HG03558 (cell line): Measurements from ENCODE around the gene SYNDIG1.

ENCODE experiments used
- ATAC-seq: cut with Tn5 transposase; IDR thresholded peaks from one replicate; pipeline ENCODE4 v1.9.1; 2021; ENCODE audit warnings: moderate number of reproducible peaks; ENCODE audit not compliant: unreplicated experiment; ENCODE audit errors: extremely low read depth

Gene SYNDIG1

DNA sequence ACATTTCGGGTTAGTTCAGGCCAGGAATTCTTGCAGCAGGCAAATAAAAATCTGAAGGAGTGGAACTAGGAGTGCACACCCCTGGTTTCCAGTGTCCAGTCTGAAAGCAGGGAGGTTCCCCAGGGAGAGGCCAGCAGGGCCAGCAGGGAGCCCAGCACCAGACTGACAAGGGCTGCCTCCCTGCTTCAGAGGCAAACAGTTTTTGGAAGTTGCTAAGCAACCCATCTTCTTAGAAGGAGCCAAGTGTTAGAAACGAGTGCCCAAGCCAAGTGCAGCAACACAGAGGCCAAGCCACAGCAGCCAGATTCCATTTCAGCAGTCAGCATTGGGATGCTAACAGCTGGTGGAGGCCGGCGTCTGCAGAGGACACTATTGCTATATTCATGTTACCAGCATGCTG lies 179.1 kb downstream of the SYNDIG1 start:
- no peak for ATAC-seq

DNA sequence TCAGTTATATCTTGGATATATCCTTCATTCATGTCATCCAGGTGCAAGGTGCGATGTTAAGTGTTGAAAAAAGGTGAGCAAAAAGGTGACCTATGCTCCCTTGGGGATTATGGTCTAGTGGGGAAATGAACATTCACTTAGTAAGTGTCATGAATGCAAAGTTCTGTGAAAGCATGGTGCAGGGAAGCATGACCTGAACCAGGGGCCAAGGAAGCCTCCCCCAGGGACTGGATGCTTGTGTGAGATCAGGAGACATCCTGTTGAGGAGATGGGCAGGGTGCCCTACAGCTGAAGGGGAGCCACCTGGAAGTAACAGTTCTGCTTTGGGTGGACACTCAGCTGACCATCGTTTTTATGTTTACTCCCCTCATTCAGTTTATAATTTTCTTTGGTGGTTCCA lies 179.5 kb downstream of the SYNDIG1 start:
- no peak for ATAC-seq

DNA sequence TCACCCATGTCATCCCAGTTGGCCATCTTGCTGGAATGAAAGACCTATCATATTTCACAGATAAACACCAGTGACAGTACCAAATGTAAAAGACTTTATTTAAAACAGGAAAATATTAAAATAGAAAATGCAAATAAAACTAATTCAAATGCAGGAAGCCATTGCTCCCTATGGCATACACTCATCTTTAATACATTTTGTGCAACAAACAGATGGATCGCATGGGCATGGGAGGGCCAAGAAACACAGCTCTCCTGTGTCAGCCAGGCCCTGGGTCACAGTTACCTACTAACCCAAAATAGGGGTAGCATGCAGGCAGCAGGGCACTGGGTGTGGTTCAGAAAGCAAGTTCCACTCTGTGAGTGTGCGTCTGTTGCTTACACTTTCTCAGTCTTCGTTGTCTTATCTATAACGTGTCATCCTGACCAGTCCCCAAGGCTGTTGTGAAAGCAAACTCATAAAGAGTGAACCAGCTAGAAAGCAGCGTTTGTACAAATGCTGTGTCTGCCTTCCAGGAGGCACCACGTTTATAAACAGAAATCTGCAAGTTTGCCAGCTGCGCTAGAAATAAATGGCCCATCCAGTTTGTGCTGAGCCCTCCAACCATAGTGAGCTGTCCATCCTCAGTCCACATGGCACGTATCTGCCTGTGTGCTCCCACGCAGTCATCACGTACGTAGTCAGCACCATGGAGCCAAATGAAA lies 180.5 kb downstream of the SYNDIG1 start:
- ATAC-seq = no peak

DNA sequence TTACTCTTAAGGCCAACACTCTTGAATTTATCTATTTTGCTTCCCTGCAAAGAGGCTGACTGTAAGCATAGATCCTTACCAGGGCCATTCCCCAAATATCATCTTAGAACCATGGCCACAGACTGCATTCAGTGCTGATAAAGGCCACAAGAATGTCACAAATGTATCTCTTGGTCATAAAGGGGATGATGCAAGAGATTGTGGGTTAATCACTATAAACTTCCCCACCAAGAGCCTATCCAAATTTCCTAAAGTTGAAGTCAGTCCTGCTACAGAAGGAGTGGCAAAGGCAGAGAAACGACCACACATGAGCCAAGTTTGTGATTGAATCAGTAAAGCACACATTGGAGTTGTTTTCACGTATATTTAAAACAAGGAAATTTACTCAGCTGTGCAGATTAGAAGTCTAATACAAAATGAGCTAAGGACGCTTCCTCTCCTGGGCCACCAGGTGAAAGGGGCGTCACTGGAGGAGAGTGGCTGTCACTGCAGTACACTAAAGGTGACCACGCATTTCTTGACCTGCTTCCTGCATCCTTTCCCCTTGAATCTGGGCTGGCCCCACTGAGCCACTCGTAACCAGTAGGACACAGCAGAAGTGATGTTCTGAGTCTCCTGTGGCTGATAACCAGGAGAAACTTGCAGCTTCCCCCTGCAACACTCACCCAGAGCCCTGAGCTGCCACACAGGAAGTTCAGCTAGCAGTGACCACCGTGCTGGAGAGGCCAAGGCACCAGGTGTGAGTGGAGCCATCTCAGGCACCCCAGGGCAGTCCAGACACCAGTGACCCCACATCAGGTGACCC lies 181.9 kb downstream of the SYNDIG1 start:
- no peak for ATAC-seq

DNA sequence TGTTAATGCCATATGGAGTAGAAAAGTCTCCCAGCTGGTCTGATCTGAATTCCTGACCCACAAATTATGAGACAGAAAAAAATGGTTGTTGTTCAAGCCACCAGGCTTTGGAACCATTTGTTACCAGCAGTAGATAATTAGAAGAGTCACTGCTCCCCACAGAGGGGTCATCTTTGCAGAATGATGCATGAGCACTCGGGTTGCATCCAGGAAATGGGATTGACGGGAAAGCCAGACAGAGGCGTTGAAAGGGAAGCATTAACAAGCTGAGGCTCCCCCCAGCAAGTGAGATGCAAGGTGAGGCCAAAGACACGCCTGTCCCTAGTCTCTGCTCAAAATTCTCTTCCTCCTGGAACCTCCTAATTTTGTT lies 182.5 kb downstream of the SYNDIG1 start:
- ATAC-seq = no peak

DNA sequence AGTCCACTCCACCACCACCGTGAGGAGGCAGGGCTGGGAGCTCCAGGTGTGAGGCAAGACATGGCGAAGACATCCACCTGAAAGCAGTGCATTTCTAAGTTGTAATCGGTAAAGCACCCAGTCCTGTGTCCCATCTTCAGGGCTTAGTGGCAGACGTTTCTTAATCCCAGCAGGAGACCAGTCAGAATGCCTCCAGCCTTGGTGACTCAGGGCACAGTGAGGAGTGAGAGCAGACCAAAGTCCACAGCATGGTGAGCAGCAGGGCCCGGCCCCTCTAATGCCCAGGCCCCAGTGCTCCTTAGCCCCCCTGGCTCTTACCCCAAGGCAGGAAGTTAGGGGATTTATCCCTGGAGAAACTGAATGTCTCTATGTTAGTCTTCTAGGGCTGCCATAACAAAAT lies 183.9 kb downstream of the SYNDIG1 start:
- ATAC-seq = no peak

DNA sequence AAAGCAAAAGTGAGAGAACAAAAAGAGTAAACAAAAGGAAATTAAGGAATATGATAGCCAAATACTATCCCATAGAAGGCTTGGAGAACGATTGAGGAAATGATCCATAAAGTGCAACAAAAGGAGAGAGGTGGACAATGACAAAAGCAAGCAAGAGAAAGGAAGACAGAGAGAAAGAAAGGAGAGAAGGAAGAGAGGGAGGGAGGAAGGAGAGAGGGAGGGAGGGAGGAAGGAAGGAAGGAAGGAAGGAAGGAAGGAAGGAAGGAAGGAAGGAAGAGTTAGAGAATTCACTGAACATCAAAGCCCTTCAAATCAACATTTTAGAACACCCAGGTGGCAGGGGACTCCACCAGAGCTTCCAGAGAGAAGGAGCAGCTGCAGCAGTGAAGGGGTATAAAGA lies 185.0 kb downstream of the SYNDIG1 start:
- no peak for ATAC-seq

DNA sequence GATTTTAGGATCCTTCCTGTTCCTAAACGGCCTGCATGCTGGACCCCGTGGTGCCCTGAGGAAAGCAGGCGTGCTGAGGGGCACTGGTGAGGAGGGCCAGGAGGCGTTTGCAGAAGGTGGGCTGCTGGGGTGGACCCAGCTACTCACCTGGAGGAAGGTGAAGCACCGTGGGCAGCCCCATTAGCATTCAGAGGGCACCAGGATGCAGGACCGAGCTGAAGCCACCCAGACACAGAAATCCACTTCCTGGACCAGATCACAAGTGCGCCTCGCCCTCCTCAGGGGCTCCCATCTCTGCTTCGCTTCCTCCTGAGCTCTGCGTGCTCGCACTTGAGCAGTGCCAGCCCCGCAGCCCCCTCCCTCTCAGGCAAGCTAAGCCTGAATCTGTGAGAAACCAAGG lies 187.0 kb downstream of the SYNDIG1 start:
- no peak for ATAC-seq

DNA sequence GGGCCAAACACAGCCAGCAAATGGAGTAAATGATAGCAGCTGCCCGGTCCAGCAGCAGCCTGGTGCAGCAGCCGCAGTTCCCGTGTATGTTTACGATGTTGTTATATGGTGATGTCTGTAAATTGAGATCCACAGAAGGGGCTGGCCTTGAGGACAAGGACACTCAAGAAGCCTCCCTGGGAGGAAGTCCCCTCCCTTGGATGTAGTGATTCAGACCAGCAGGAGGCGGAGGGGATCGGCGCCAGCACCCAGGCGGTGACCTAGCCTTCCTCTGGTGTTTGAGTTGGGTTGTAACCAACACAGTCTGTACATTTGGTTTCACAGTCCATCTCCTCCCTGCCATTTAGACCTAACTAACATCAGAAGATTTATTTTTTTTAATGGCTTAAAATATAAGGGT lies 187.8 kb downstream of the SYNDIG1 start:
- no peak for ATAC-seq

DNA sequence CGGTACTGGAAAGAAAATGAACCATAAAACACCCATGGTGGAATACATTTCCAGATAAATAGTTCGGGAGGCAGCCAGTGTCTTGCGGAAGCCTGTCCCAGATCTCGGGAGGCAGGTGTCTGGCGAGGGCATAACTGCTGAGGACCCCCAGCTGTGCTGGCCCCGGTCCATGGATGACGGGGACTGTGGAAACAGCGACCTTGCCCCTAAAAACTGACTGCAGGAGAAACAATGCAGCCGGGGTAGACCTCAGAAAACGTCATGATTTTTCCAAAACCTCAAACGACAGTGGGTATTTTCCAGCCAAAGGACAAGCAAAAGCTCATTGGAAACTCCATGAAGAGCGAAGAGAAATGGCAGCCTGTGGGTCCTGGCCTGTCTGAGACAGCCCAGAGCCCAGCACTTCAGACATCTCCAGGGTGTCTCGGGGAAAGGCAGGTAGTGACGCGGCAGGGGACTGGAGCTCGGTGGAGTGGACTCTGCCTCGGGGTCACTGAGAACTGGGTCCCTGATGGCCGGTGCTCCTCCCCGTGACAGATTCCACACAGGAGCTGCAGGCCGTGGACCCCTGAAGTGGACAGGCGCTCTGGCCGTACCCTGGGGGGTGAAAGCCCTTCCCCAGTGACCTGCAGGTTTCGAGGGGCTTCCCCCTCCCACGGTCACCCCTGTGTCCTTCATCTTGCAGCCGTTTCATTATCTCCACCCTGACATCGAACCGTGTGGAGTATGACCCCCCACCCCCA lies 188.6 kb downstream of the SYNDIG1 start:
- ATAC-seq = no peak

DNA sequence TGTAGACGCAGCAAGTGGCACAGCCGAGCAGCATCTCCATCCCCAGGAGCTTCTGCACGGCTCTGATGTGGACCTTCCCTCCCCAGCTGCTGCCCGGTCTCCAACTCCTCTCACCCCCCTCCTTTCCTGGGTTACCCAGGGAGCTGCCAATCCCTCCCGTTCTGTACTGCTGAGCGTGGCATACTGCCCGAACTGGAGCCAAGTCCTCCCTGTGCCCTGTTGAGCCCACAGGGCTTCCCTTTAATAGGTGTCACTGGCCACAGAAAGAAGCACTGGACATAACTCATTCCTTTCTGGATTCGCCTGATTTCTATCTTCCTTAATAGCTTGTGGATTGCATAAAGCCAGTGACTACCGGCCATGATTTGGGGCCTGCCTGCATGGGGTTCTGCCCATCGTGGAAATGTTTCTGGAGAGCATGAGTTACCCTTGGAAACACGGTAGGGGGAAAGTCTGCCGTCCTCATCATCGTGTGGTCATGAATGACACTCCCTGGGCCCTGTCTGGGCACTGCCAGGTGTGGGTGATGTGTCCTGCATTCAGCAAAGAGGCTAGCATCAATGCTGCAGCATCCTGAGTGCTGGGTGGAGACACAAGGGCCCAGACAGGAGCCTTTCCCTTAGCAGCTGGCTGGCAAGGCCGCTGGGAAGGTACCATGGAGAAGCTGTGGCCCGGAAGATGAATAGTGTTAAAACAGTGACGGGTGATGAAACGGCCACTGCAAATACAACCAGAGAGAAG lies 189.7 kb downstream of the SYNDIG1 start:
- ATAC-seq = no peak

DNA sequence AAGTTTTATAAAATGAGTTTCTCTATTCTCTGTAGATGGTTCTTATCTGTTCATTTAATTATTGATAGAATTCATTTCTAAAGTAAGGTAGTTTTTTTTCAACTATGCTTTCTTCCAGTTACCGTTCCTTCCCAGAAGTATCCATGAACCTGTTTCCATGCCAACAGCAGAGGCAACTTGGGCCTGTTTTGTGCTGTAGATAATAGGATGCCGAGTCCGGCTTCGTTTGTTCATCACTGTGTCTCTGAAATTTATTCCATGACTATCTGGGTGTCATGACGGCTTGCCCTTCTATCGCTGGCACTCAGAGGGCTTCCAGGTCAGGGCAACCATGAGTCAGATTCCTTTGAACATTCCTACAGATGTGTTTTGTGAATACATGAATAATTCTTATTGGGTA lies 190.4 kb downstream of the SYNDIG1 start:
- ATAC-seq = no peak

DNA sequence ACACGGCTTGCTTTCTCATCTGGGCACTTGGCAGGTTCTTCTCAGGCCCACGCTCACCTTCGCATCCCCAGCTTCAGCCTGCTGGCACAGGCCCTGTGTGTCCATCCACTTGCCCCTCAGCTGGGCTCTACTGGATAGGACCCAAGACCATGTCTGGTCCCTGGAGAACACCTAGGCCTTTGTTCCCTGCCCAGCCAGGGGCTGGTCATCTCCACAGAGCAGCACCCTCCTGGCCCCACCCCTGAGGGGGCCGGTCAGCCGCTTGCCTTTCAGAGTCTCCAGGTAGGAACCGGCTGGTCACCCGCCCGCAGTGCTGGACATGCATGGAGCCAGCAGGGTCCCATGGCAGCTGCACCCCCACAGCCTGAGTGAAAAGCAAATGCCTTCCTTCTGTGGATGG lies 191.2 kb downstream of the SYNDIG1 start:
- ATAC-seq = no peak

DNA sequence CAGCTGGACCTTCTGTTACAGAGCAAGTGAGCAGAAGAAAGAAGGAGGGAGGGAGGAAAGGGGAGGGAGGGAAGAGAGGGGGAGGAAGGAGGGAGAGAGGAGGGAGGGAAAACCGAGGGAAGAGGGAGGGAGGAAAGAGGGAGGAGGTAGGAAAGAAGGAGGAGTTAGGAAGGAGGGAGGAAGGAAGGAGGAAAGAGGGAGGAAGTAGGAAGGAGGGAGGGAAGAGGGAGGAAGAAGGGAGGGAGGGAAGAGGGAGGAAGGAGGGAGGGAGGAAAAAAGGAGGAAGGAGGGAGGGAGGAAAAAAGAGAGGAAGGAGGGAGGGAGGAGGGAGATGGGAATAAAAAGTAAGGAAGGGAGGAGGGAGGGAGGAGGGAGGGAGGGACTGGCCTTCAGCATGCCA lies 191.8 kb downstream of the SYNDIG1 start:
- ATAC-seq = no peak

DNA sequence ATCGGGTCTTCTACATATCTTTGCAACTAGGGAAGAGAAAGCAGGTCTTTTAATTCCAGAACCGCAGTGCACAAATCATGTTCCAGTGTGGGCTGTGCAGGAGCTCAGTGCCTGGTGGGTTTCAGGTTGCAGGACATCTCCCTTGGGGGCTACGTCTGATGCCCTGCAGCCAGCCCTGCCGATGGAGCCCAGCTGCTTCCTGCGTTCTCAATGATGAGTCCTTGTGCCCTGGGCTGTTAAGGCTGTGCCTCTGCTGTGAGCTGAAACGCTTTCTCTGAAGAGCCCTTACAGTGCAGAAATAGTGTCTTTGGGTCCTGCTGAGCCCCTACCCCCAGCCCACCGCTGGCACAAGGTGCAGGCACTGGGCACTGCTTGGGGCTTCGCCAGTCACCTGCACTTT lies 192.9 kb downstream of the SYNDIG1 start:
- no peak for ATAC-seq

DNA sequence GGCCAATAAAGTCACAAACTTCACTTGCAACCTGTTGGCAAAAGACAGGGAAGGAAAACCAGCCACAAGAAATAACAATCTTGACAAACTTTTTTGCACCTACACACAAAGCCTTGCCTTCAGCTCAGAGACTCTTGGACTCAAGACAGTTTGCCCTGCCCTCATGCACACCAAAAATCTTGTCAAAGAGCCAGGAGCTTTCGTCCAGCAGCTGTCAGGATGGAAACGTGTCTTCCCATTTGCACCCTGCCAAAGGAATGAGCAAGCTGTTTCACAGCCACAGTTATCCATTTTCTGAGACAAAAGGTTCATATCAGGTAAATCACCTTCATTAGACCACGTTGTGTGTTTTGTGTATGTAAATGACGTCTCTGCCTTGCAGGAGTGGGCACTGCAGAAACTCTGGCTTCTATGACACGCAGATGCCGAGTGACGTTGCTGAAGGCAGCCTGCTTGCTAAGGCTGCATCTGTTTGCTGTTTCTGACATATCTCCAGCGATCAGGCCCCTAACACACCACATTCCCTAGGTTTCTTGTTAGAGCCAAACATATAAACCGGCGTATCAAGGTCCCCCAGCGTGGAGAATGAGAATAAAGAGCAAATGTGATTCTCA lies 193.4 kb downstream of the SYNDIG1 start:
- ATAC-seq = no peak

DNA sequence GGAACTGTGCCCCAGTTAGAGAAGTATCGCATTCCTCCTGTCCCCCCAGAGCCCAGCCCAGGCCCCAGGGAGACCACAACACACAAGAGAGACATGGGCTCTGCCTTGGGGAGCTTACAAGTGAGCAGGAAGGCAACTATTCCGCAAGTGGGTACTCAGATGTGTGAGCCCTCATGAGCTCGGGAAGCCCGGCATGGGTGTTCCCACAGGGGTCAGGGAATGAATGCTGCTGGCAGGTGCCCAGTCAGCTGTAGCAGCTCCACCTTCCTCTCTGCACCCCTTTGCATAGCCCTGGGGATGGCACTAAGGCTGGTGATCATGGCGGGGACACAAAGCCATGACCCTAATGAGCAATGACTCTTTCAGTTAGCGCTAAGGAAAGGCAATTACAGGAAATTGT lies 194.1 kb downstream of the SYNDIG1 start:
- ATAC-seq = no peak

DNA sequence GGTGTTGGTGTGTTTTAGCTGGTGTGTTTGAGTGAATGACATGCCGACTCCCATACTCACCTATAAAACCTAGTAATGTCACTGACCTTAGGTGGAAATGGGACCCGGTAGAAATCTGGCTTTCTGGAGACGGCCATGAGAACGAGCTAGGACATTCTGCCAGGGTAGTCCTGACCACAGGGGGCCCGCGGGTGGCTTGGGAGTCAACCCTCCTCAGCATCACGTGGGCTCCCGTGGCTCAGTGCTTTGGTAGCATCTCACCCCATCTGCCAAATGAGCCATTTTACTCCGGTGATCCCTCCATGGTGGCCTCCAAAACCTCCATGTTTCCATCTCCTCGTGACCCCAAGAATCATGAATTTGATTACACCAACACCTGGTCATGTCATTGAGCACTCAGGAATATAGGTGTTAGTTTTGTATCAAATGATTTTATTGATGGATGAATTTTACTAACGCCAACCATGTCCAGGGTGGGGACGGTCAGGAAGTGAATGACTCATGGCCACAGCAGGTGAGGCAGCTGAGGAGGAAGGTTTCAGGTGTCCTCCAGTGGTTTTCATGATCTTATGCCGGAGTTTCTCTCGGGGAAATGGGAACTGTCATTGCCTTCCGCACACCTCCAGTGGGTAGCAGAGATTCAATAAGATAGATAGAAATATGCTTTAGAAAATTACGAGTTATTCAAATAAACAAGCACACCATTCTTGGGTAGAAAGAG lies 195.0 kb downstream of the SYNDIG1 start:
- no peak for ATAC-seq

DNA sequence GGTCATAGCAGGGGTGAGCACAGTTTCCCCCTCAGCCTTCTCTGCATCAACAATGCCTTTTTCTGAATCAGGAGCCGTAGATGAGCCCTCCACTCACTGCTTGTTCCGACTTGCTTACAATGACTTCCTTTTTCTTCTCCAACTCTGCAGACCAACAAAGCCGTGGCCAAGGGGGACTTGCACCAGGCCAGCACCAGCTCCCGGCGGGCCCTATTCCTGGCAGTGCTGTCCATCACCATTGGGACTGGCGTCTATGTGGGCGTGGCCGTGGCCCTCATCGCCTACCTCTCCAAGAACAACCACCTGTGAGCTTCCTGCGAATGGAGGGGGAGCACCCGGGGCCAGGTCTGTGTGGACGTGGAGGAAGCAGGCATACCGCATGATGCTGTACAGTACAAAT lies 195.8 kb downstream of the SYNDIG1 start:
- ATAC-seq = no peak

DNA sequence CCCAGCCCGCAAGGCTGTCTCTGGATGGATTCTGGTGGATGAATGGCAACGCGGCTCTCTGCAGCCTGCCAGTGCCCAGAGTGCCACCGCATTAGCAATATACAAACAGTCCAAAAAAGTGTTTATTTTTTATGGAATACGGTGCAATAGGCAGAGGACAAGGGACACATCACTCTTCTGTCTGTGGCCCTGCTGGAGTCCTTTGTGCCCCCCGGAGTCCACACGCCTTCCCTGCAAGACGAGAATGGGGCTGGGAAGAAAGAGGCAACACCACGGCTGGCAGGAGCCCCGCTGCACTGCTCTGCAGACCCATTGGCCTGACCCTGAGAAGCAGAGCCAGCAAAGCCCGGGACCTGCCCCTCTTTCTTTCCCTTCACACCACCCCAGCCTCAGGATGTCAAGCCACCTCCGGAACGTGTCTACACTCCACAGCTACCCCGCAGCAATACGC lies 196.3 kb downstream of the SYNDIG1 start:
- no peak for ATAC-seq
